ENCODE data around the gene ARRDC1. TPM values are rescaled to one million over a fixed set of nuclear protein-coding genes. Genes with fewer than 3 reads are reported as not detected.

ARRDC1 gene
- total RNA-seq, 1 donor from 2014 or later = 56.8 TPM

DNA sequence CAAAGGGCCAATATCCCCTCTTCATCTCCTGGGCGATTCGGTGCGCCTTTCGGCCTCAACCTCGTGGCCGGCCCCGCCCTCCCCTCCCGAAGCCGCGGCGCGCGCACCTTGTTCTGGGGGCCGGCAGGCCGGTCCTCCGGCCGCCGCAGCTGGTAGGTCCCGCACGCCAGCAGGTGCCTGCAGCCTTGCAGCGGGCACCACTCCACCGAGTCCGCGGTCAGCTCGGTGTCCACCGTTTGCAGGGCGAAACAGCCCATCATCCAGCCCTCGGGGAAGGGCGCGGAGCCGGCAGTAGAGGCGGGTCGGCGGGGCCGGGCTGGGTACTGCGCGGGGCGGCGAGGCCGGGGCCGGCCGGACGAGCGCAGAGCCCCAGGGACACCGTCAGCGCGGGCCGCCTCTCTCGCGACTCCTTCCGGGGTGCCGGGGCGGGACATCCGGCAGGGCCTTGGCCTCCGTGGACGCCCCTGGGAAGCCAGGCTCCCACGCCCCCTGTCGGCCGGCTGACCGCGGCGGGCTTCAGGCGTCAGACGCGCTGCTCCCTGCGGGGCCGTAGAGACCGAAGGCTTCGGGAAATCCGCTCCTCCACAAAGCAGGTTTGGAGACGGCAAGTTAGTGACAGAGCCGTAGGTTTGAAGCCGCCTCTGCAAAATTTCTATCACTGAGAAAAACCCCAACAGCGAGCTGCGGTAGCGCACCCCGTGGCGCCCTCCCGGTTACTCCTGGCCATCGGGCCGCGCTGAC, 26.8 kb upstream of the ARRDC1 start, which contains the start of gene DPH7:
TSS of gene DPH7 (minus strand) at position 408 of the 741 bp plus-strand sequence. CDS start at position 260, 148 bp downstream.
- peak within 1 kb of the TSS; percentile 70 to 78 for H3K27ac ChIP-seq
- intact Hi-C loops (cut with DNase I) = loop anchor here (1.0 to 2.0 kb wide), 4 partner anchors 12 to 40 kb away; partner anchors contain the start of genes ARRDC1, EHMT1, MRPL41 and ZMYND19
- peaks cover 0 to 18% of the 10 kb centered on the region in 2 donors for H3K4me1 ChIP-seq
- peak; percentile 63 to 97 for DNase-seq (ENCODE audit: low spot score in 2 of 2)
- no peaks in the 10 kb centered on the region for H3K9me3 ChIP-seq
- H3K27me3 ChIP-seq = no peaks in the 10 kb centered on the region
- TF ChIP-seq, protein P1, sequence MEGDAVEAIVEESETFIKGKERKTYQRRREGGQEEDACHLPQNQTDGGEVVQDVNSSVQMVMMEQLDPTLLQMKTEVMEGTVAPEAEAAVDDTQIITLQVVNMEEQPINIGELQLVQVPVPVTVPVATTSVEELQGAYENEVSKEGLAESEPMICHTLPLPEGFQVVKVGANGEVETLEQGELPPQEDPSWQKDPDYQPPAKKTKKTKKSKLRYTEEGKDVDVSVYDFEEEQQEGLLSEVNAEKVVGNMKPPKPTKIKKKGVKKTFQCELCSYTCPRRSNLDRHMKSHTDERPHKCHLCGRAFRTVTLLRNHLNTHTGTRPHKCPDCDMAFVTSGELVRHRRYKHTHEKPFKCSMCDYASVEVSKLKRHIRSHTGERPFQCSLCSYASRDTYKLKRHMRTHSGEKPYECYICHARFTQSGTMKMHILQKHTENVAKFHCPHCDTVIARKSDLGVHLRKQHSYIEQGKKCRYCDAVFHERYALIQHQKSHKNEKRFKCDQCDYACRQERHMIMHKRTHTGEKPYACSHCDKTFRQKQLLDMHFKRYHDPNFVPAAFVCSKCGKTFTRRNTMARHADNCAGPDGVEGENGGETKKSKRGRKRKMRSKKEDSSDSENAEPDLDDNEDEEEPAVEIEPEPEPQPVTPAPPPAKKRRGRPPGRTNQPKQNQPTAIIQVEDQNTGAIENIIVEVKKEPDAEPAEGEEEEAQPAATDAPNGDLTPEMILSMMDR (IDR thresholded peaks at IDR 0.05) = peak; percentile 89 to 95 (median 93)
- H3K36me3 ChIP-seq = peaks cover 13 to 36% of the 10 kb centered on the region in 2 donors
- H3K4me3 ChIP-seq = peak within 1 kb of the TSS; percentile 88 to 92

DNA sequence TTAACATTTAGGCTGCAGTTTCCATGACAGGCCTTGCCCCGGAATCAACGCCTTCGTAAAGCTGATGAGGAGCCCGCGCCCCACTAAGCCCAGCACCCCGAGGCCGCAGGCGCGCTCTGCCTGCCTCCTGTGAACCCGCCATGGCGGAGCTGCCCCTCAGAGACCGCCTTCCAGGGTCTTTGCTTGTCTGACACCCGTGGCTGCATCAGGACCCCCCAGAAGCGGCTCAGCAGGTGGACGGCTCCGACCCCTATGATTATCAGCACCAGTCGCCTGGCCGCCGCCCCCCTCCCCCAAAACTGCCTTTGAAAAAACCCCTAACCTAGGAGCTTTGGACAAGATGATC, 26.3 kb upstream of the ARRDC1 start:
- H3K4me3 ChIP-seq = peak overlapping the region; percentile 88 to 92
- DNase-seq (ENCODE audit: low spot score in 2 of 2) = no peak
- intact Hi-C loops (cut with DNase I) = loop anchor here (2.0 kb wide), 1 partner anchor 40 kb away; the partner anchor contains the start of gene EHMT1
- no peaks in the 10 kb centered on the region for H3K27me3 ChIP-seq
- peaks cover 7 to 33% of the 10 kb centered on the region in 2 donors for H3K36me3 ChIP-seq
- TF ChIP-seq, protein P1 (IDR thresholded peaks at IDR 0.05) = no peak
- no peaks in the 10 kb centered on the region for H3K9me3 ChIP-seq
- peaks cover 0 to 18% of the 10 kb centered on the region in 2 donors for H3K4me1 ChIP-seq
- H3K27ac ChIP-seq = peak overlapping the region; percentile 70 to 78

DNA sequence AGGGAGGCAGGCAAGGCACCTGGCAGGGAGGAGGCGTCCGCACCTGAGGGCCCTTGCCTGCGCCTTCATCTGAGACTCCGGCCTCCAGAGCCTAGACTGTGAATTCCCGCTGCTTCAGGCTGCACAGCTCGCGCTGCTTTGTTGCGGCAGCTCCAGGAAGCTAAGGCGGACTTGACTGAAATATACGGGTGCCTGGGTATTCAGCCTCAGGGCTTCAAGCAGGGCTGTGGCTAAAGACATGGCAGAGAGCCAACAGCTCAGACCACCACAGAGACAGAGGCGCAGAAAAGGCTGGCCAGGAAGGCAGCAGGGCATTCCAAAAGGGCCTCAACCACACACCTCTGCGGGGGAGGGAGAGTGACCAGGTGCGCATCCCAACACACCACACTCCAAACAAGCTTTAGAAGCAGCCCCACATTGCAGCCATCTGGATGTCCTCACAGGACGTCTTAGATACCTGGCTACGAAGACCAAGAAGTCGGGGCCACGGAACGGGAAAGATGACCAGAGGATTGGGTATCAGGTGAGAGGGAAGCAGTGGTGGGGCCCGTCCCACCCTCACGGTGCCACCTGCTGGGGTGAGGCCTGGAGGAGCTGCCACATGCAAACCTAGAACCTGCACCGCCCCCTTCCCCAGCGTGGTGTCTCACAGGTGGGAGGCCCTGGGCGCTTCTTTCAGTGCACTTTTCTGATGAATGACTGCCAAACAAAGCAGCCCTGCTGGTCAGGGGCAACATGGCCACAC, 25.1 kb upstream of the ARRDC1 start:
- peaks cover 0 to 18% of the 10 kb centered on the region in 2 donors for H3K4me1 ChIP-seq
- peaks cover 6 to 22% of the 10 kb centered on the region in 2 donors for H3K36me3 ChIP-seq
- TF ChIP-seq, protein P1 (IDR thresholded peaks at IDR 0.05) = no peak
- no peak overlapping the region for H3K27ac ChIP-seq
- no peak overlapping the region for H3K4me3 ChIP-seq
- no peak for DNase-seq (ENCODE audit: low spot score in 2 of 2)
- H3K27me3 ChIP-seq = no peaks in the 10 kb centered on the region
- intact Hi-C loops (cut with DNase I) = no loop called here
- H3K9me3 ChIP-seq = no peaks in the 10 kb centered on the region

DNA sequence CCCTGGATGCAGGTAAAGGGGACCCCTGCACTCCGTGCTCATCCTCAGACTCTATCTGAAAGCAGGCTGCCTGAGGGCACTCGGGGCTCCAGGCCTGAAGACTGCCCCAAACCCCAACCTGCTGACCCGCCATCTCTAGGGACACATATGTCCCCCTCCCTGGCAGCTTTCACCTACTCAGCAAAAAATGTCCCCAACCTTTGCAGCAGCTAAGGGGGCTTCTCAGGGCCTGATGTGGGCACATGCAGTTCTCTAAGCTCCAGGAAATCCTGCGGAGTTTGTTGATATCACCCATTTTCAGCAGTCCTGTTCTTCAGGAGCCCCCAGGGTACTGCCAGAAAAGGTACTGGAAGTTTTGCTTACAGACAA, 24.5 kb upstream of the ARRDC1 start:
- TF ChIP-seq, protein P1 (IDR thresholded peaks at IDR 0.05) = no peak
- no peaks in the 10 kb centered on the region for H3K9me3 ChIP-seq
- no peaks in the 10 kb centered on the region for H3K27me3 ChIP-seq
- intact Hi-C loops (cut with DNase I) = no loop called here
- DNase-seq (ENCODE audit: low spot score in 2 of 2) = no peak
- H3K36me3 ChIP-seq = peaks cover 11 to 27% of the 10 kb centered on the region in 2 donors
- no peak overlapping the region for H3K27ac ChIP-seq
- H3K4me3 ChIP-seq = no peak overlapping the region
- peaks cover 0 to 18% of the 10 kb centered on the region in 2 donors for H3K4me1 ChIP-seq

- no peak for DNase-seq (ENCODE audit: low spot score in 2 of 2)
- Histone ChIP-seq H3K4me3 (no peak overlapping the region), H3K36me3 (peaks cover 17 to 34% of the 10 kb centered on the region in 2 donors), H3K4me1 (peaks cover 0 to 18% of the 10 kb centered on the region in 2 donors), H3K27me3 (no peaks in the 10 kb centered on the region), H3K27ac (no peak overlapping the region), H3K9me3 (no peaks in the 10 kb centered on the region)
- intact Hi-C loops (cut with DNase I) = no loop called here
- TF ChIP-seq, protein P1 (IDR thresholded peaks at IDR 0.05) = no peak
Measured at GRCh38 chr9:137581361-137582285, 23.9 kb upstream of the ARRDC1 start.
